Parathyroid adenoma (tissue), 2 donors: ENCODE results near the gene ANO4.

ENCODE experiments used
- H2AFZ ChIP-seq: fragments of 300-600 bp; sonication (generic); one replicate; pipeline ENCODE4 v1.7.0; 2017; ENCODE audit warnings: antibody characterized with exemption, mild to moderate bottlenecking
- H3K27ac ChIP-seq: fragments of 300-600 bp; sonication (generic); one replicate; pipeline ENCODE4 v1.7.0; 2017
- H3K27me3 ChIP-seq: fragments of 300-600 bp; sonication (generic); one replicate; pipeline ENCODE4 v1.7.0; 2017; ENCODE audit warnings: low read length; ENCODE audit not compliant: control insufficient read depth, insufficient read depth
- H3K36me3 ChIP-seq: fragments of 300-600 bp; sonication (generic); one replicate; pipeline ENCODE4 v1.7.0; 2017; ENCODE audit warnings: low read length; ENCODE audit not compliant: control insufficient read depth, insufficient read depth
- H3K4me1 ChIP-seq: fragments of 300-600 bp; sonication (generic); one replicate; pipeline ENCODE4 v1.7.0; 2017; ENCODE audit warnings: control low read depth
- H3K4me2 ChIP-seq: fragments of 300-600 bp; sonication (generic); one replicate; pipeline ENCODE4 v1.7.0; 2017; ENCODE audit warnings: low read length
- H3K4me3 ChIP-seq: fragments of 300-600 bp; sonication (generic); one replicate; pipeline ENCODE4 v1.7.0; 2017; ENCODE audit warnings: low read depth, low read length
- H3K79me2 ChIP-seq: fragments of 300-600 bp; sonication (generic); one replicate; pipeline ENCODE4 v1.7.0; 2017; ENCODE audit warnings: control low read depth
- H3K9ac ChIP-seq: fragments of 300-600 bp; sonication (generic); one replicate; pipeline ENCODE4 v1.7.0; 2017; ENCODE audit warnings: mild to moderate bottlenecking
- H3K9me3 ChIP-seq: fragments of 300-600 bp; sonication (generic); one replicate; pipeline ENCODE4 v1.7.0; 2017; ENCODE audit warnings: low read length; ENCODE audit not compliant: control insufficient read depth
- TF ChIP-seq, protein P1 (sequence below): fragments of 300-600 bp; sonication (generic); IDR thresholded peaks from one replicate; pipeline ENCODE4 v1.7.0; 2017; ENCODE audit warnings: antibody characterized with exemption, mild to moderate bottlenecking
- donor health status: primary hyperparathyroidism.

The ANO4 gene

DNA sequence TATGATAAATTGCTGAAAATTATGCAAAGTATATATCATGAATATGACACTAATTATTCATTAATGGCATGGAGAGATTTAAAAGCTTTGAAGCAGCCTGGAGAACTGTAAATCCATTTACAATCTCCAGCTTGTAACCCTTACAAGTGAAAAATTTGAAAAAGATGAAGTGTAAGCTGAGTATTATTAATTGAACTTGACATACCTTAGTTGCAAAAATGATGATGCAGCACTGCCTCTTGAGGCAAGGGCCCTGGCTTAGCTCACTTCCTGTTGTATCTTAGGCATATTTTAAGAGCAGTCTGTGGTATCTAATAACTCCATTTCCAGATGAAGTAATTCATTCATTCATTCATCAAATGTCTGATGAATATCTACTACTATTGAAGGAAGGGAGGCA lies 158.6 kb downstream of the ANO4 start:
- H3K4me3 ChIP-seq, result no peak overlapping the region
- no peaks in the 10 kb centered on the region for H3K79me2 ChIP-seq
- no peak overlapping the region for H2AFZ ChIP-seq
- TF ChIP-seq, protein P1, sequence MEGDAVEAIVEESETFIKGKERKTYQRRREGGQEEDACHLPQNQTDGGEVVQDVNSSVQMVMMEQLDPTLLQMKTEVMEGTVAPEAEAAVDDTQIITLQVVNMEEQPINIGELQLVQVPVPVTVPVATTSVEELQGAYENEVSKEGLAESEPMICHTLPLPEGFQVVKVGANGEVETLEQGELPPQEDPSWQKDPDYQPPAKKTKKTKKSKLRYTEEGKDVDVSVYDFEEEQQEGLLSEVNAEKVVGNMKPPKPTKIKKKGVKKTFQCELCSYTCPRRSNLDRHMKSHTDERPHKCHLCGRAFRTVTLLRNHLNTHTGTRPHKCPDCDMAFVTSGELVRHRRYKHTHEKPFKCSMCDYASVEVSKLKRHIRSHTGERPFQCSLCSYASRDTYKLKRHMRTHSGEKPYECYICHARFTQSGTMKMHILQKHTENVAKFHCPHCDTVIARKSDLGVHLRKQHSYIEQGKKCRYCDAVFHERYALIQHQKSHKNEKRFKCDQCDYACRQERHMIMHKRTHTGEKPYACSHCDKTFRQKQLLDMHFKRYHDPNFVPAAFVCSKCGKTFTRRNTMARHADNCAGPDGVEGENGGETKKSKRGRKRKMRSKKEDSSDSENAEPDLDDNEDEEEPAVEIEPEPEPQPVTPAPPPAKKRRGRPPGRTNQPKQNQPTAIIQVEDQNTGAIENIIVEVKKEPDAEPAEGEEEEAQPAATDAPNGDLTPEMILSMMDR, result no peak
- no peaks in the 10 kb centered on the region for H3K36me3 ChIP-seq
- no peaks in the 10 kb centered on the region for H3K27me3 ChIP-seq
- H3K4me1 ChIP-seq, result no peaks in the 10 kb centered on the region
- H3K27ac ChIP-seq, result no peak overlapping the region
- no peak overlapping the region for H3K4me2 ChIP-seq
- H3K9ac ChIP-seq, result no peak overlapping the region
- no peaks in the 10 kb centered on the region for H3K9me3 ChIP-seq

DNA sequence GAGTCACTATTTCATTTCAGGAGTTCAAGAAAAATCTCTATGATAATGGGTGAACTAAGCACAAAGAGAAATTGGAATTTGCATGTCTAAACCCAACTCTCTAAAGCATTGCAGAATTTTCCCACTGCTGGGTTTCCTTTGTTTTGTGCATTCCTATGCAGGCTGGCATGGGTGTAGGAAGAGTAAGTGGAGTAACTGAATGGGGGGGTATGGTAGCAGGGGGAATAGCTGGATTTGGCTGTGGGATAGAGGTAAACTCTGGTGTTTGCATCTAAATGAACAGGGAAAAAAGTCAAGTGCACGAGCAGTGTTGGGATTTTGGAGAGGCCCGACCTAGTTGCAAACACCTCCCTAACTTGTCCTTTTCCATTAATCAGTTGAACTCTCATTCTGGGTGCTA lies 159.1 kb downstream of the ANO4 start:
- no peak overlapping the region for H2AFZ ChIP-seq
- H3K4me3 ChIP-seq, result no peak overlapping the region
- TF ChIP-seq, protein P1, result no peak
- H3K4me2 ChIP-seq, result no peak overlapping the region
- no peak overlapping the region for H3K9ac ChIP-seq
- no peaks in the 10 kb centered on the region for H3K4me1 ChIP-seq
- H3K9me3 ChIP-seq, result no peaks in the 10 kb centered on the region
- H3K27ac ChIP-seq, result no peak overlapping the region
- no peaks in the 10 kb centered on the region for H3K79me2 ChIP-seq
- H3K27me3 ChIP-seq, result no peaks in the 10 kb centered on the region
- H3K36me3 ChIP-seq, result no peaks in the 10 kb centered on the region

DNA sequence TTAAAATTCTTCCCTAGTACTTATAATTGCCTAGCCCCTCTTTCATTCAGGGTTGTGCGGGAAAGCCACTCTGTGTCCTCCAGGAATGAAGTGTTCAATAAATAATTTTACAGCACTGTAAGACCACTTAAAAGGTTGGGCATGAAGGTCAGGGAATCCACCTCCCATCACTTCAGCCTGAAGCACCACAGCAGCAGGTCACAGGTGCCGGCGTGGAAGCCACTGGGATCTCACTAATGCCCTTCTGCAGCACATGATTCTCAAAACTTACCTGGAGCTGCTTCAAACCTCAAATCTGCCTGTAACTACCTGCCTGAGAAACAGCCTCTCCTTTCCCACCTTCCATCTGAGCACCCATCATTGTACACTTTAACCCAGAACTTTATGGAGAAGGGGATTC lies 159.5 kb downstream of the ANO4 start:
- TF ChIP-seq, protein P1, result no peak
- Histone ChIP-seq H3K4me1 (no peaks in the 10 kb centered on the region), H3K9me3 (no peaks in the 10 kb centered on the region), H3K27me3 (no peaks in the 10 kb centered on the region), H3K4me3 (no peak overlapping the region), H3K36me3 (no peaks in the 10 kb centered on the region), H2AFZ (no peak overlapping the region), H3K27ac (no peak overlapping the region), H3K79me2 (no peaks in the 10 kb centered on the region), H3K9ac (no peak overlapping the region), H3K4me2 (no peak overlapping the region)

DNA sequence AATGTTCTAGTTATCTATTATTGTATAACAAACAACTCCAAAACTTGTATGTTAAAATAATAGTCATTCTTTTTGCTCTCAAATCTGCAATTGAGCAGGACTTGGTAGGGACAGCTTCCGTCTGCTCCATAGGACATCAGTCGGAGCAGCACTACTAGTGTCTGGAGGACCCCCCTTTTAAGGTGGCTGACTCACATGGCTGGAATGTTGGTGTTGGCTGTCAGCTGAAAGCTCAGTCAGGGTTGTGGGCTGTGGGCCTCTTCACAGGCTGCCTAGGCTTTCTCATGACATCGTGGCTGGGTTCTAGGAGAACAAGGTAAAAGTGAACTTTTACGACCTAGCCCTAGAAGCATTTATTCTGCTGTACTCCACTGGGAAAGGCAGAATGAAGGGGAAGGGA lies 160.6 kb downstream of the ANO4 start:
- no peaks in the 10 kb centered on the region for H3K36me3 ChIP-seq

DNA sequence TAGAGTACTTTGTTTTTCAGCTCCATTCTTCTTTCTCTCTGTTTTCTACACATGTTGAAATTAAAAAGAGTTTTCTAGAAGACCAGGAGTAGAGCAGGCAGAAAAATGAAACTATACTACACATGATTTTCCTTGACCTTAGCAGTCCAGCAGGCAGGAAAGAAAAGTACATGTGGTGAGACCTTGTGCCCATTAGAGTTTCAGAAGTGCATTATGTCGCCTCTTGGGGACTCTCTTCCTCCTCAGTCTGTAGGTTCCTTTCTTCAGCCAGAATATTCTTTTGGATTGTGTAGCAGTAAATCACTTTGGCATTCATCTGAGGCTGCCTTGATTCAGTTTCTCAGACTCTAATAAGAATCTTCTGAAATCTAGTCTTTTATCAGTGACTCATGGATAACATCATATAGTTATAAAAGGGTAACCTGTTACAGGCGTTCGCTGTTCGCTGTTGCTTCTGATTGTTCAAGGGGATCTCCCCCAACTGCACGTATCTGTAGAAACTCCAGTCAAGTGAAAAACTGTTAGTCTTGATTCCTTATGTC lies 161.8 kb downstream of the ANO4 start:
- Histone ChIP-seq H3K9ac (no peak overlapping the region), H3K4me1 (no peaks in the 10 kb centered on the region), H3K4me2 (no peak overlapping the region), H3K4me3 (no peak overlapping the region), H3K79me2 (no peaks in the 10 kb centered on the region), H3K27ac (no peak overlapping the region), H3K27me3 (no peaks in the 10 kb centered on the region), H3K9me3 (no peaks in the 10 kb centered on the region), H2AFZ (no peak overlapping the region), H3K36me3 (no peaks in the 10 kb centered on the region)
- TF ChIP-seq, protein P1, result no peak

More for the DNA sequence above, 160.6 kb downstream of the ANO4 start:
- Histone ChIP-seq H3K27ac (no peak overlapping the region), H3K79me2 (no peaks in the 10 kb centered on the region), H2AFZ (no peak overlapping the region), H3K9ac (no peak overlapping the region), H3K4me3 (no peak overlapping the region), H3K9me3 (no peaks in the 10 kb centered on the region), H3K4me2 (no peak overlapping the region), H3K4me1 (no peaks in the 10 kb centered on the region), H3K27me3 (no peaks in the 10 kb centered on the region)
- TF ChIP-seq, protein P1, result no peak
